Hematopoietic multipotent progenitor cell treated with erythropoietin and hydrocortisone succinate and interleukin-3 and kit ligand, for 4 days (in vitro differentiated cells): ENCODE measurements around the gene POLR3H.
A peak's percentile ranks its signal among the peaks of the same experiment; 100 is the strongest.
"Not testable (repeated sequence)": the region's sequence is repeated elsewhere in the genome, so short reads cannot be mapped to it uniquely, and the experiment has no call there.

Experiments used
- DNase-seq: peaks from one replicate; pipeline ENCODE4 v3.0.0-alpha.2; 2015

The POLR3H gene

GRCh38 chr22:41543854-41544670 is at the start of gene POLR3H:
POLR3H (minus strand) TSS chr22:41544470; CDS start chr22:41544101, 369 bp downstream.
- peak; percentile 99 for DNase-seq

- not testable (repeated sequence) for DNase-seq
Measured at GRCh38 chr22:41593336-41593960, 49.2 kb upstream of the POLR3H start.

GRCh38 chr22:41589391-41590241 is 45.3 kb upstream of the POLR3H start, which contains the start of gene PMM1:
PMM1 (minus strand) TSS chr22:41589840; CDS start chr22:41589805, 35 bp downstream.
- peak; percentile 100 for DNase-seq

GRCh38 chr22:41587347-41587723 is 43.1 kb upstream of the POLR3H start:
- no peak for DNase-seq

GRCh38 chr22:41585898-41586297 is 41.6 kb upstream of the POLR3H start:
- no peak for DNase-seq

- DNase-seq, result no peak
Measured at GRCh38 chr22:41584881-41585280, 40.6 kb upstream of the POLR3H start.

- no peak for DNase-seq
Measured at GRCh38 chr22:41582694-41583093, 38.4 kb upstream of the POLR3H start.

GRCh38 chr22:41579997-41580355 is 35.7 kb upstream of the POLR3H start:
- DNase-seq, result no peak

- DNase-seq, result no peak
Measured at GRCh38 chr22:41579297-41579996, 35.2 kb upstream of the POLR3H start.

GRCh38 chr22:41578818-41579217 is 34.5 kb upstream of the POLR3H start:
- no peak for DNase-seq

GRCh38 chr22:41578114-41578513 is 33.8 kb upstream of the POLR3H start:
- no peak for DNase-seq

- peak; percentile 88 for DNase-seq
Measured at GRCh38 chr22:41576877-41577276, 32.6 kb upstream of the POLR3H start.

- DNase-seq, result no peak
Measured at GRCh38 chr22:41575533-41575932, 31.3 kb upstream of the POLR3H start.

GRCh38 chr22:41574847-41575381 is 30.6 kb upstream of the POLR3H start:
- DNase-seq, result no peak

- no peak for DNase-seq
Measured at GRCh38 chr22:41573677-41574076, 29.4 kb upstream of the POLR3H start.

GRCh38 chr22:41572305-41572704 is 28.0 kb upstream of the POLR3H start:
- DNase-seq, result not testable (repeated sequence)

GRCh38 chr22:41571786-41572185 is 27.5 kb upstream of the POLR3H start:
- no peak for DNase-seq

GRCh38 chr22:41570221-41570620 is 26.0 kb upstream of the POLR3H start:
- no peak for DNase-seq

GRCh38 chr22:41568811-41569210 is 24.5 kb upstream of the POLR3H start:
- no peak for DNase-seq

- no peak for DNase-seq
Measured at GRCh38 chr22:41567512-41567768, 23.2 kb upstream of the POLR3H start.

GRCh38 chr22:41565403-41566054 is 21.3 kb upstream of the POLR3H start:
- peak; percentile 88 for DNase-seq

GRCh38 chr22:41564563-41564962 is 20.3 kb upstream of the POLR3H start:
- DNase-seq, result no peak
